Erythroblast (primary cell): ENCODE results near the gene ARHGEF38.

Experiments used
- GATA1 ChIP-seq: IDR thresholded peaks from 2 replicates; pipeline ENCODE4 v1.6.1; 2011; ENCODE audit warnings: low read depth, mild to moderate bottlenecking, control low read depth, low read length, moderate library complexity
- POLR2A ChIP-seq: IDR thresholded peaks from 2 replicates; pipeline ENCODE4 v1.6.1; 2011; ENCODE audit warnings: mild to moderate bottlenecking, low read length

GRCh38 chr4:105710678-105711077, 158.3 kb downstream of the ARHGEF38 start:
- TF ChIP-seq POLR2A (no peak), GATA1 (no peak)
